CD4-positive, alpha-beta memory T cell (primary cell): ENCODE measurements around the gene WDR45B. TPM values are rescaled to one million over a fixed set of nuclear protein-coding genes. Genes with fewer than 3 reads are reported as not detected.

Experiments
- CTCF ChIA-PET: fragments of 350-600 bp; sonication (Branson Sonifier 250); formaldehyde crosslinking; loops from one replicate; lab custom pipeline; 2021; ENCODE audit warnings: inconsistent platforms; ENCODE audit not compliant: partially characterized antibody; lab: Charles Lee
- POLR2A ChIA-PET: fragments of 350-600 bp; sonication (Branson Sonifier 250); formaldehyde crosslinking; loops from one replicate; lab custom pipeline; 2021; ENCODE audit not compliant: partially characterized antibody; lab: Charles Lee
- DNase-seq, 5 donors: peaks; one replicate each; pipeline versions ENCODE4 v3.0.0 to v3.0.0-alpha.2; 2020 to 2022; ENCODE audit warnings: mixed read lengths in 1 of 5
- H3K27ac ChIP-seq: one replicate; pipeline ENCODE4 v1.7.0; 2013; ENCODE audit warnings: low read depth, low read length
- H3K27me3 ChIP-seq: 2 replicates; pipeline ENCODE4 v1.7.0; 2013; ENCODE audit warnings: mild to moderate bottlenecking, low read length, moderate library complexity; ENCODE audit not compliant: insufficient read depth
- H3K36me3 ChIP-seq: 2 replicates; pipeline ENCODE4 v1.7.0; 2013; ENCODE audit warnings: mild to moderate bottlenecking, low read length, moderate library complexity; ENCODE audit not compliant: insufficient read depth
- H3K4me1 ChIP-seq: 2 replicates; pipeline ENCODE4 v1.7.0; 2013; ENCODE audit warnings: mild to moderate bottlenecking, low read length, moderate library complexity; ENCODE audit not compliant: insufficient read depth
- H3K4me3 ChIP-seq, 2 donors: one replicate each; pipeline ENCODE4 v1.7.0; 2013; ENCODE audit warnings: low read length in 2 of 2, mild to moderate bottlenecking in 1 of 2
- H3K9me3 ChIP-seq, 2 donors: one replicate each; pipeline ENCODE4 v1.7.0; 2013; ENCODE audit warnings: low read length in 2 of 2, control low read depth in 1 of 2; ENCODE audit not compliant: control insufficient read depth in 1 of 2
- H3K27ac Mint-ChIP-seq, 7 donors: one replicate each; pipeline ENCODE4 v1.8.0; 2020 to 2021; ENCODE audit warnings: mixed read lengths in 7 of 7, mild to moderate bottlenecking in 6 of 7, inconsistent platforms in 3 of 7, moderate library complexity in 3 of 7
- H3K27me3 Mint-ChIP-seq, 2 donors: one replicate each; pipeline ENCODE4 v1.8.0; 2020 to 2021; ENCODE audit warnings: mixed read lengths in 2 of 2
- H3K36me3 Mint-ChIP-seq, 2 donors: one replicate each; pipeline ENCODE4 v1.8.0; 2020 to 2021; ENCODE audit warnings: mixed read lengths in 2 of 2, inconsistent platforms in 1 of 2, mild to moderate bottlenecking in 1 of 2
- H3K4me1 Mint-ChIP-seq, 4 donors: one replicate each; pipeline ENCODE4 v1.8.0; 2020 to 2021; ENCODE audit warnings: mixed read lengths in 4 of 4, mild to moderate bottlenecking in 1 of 4
- H3K4me3 Mint-ChIP-seq, 8 donors: one replicate each; pipeline ENCODE4 v1.8.0; 2020 to 2021; ENCODE audit warnings: mixed read lengths in 8 of 8, mild to moderate bottlenecking in 7 of 8, moderate library complexity in 6 of 8, inconsistent platforms in 3 of 8
- H3K9me3 Mint-ChIP-seq, 8 donors: one replicate each; pipeline ENCODE4 v1.8.0; 2020 to 2021; ENCODE audit warnings: mixed read lengths in 8 of 8, mild to moderate bottlenecking in 5 of 8, inconsistent platforms in 3 of 8, moderate library complexity in 1 of 8
- intact Hi-C: fragments of 100-400 bp; cut with micrococcal nuclease; formaldehyde crosslinking; loops from one replicate; pipeline ENCODE4 v1.15.1; 2023
- polyA plus RNA-seq, 2 donors: library from polyadenylated mRNA; unstranded; fragments of 300-500 nt; fragmentation: Illumina TruSeq; gene quantifications; one replicate each; pipeline ENCODE4 v1.2.3, GENCODE V29; 2021
- total RNA-seq, 2 experiments: library from RNA; stranded (reverse); gene quantifications; one replicate each; pipeline ENCODE4 v1.2.3, GENCODE V29; 2021

Gene WDR45B
- total and polyA plus RNA-seq, 4 experiments from 2014 or later: 35.1 to 66.7 (median 57.3) TPM

GRCh38 chr17:82661717-82662683 is 13.8 kb upstream of the WDR45B start:
- Histone ChIP-seq H3K27me3 (no peaks in the 10 kb centered on the region), H3K9me3 (no peaks in the 10 kb centered on the region), H3K4me3 (no peak overlapping the region), H3K36me3 (no peaks in the 10 kb centered on the region), H3K27ac (no peak overlapping the region), H3K4me1 (no peaks in the 10 kb centered on the region)
- no peaks in the 10 kb centered on the region for H3K4me1 Mint-ChIP-seq
- no peak overlapping the region for H3K4me3 Mint-ChIP-seq
- no peak for DNase-seq
- POLR2A ChIA-PET: no interaction called here
- H3K27me3 Mint-ChIP-seq: no peaks in the 10 kb centered on the region
- peaks cover 0 to 10% of the 10 kb centered on the region in 2 donors for H3K36me3 Mint-ChIP-seq
- intact Hi-C loops: no loop called here
- H3K9me3 Mint-ChIP-seq: no peaks in the 10 kb centered on the region
- CTCF ChIA-PET: no interaction called here
- H3K27ac Mint-ChIP-seq: no peak overlapping the region

- Histone ChIP-seq H3K9me3 (no peaks in the 10 kb centered on the region), H3K4me3 (no peak overlapping the region), H3K27ac (no peak overlapping the region), H3K4me1 (no peaks in the 10 kb centered on the region), H3K27me3 (no peaks in the 10 kb centered on the region), H3K36me3 (no peaks in the 10 kb centered on the region)
- no peak for DNase-seq
- CTCF ChIA-PET: no interaction called here
- no peaks in the 10 kb centered on the region for H3K9me3 Mint-ChIP-seq
- peaks cover 0 to 10% of the 10 kb centered on the region in 2 donors for H3K36me3 Mint-ChIP-seq
- no peak overlapping the region for H3K4me3 Mint-ChIP-seq
- intact Hi-C loops: no loop called here
- no peaks in the 10 kb centered on the region for H3K27me3 Mint-ChIP-seq
- POLR2A ChIA-PET: no interaction called here
- peak overlapping the region in 1 of 7 donors; percentile 54 for H3K27ac Mint-ChIP-seq
- H3K4me1 Mint-ChIP-seq: no peaks in the 10 kb centered on the region
Observed at GRCh38 chr17:82659886-82660285, 11.6 kb upstream of the WDR45B start.

DNA sequence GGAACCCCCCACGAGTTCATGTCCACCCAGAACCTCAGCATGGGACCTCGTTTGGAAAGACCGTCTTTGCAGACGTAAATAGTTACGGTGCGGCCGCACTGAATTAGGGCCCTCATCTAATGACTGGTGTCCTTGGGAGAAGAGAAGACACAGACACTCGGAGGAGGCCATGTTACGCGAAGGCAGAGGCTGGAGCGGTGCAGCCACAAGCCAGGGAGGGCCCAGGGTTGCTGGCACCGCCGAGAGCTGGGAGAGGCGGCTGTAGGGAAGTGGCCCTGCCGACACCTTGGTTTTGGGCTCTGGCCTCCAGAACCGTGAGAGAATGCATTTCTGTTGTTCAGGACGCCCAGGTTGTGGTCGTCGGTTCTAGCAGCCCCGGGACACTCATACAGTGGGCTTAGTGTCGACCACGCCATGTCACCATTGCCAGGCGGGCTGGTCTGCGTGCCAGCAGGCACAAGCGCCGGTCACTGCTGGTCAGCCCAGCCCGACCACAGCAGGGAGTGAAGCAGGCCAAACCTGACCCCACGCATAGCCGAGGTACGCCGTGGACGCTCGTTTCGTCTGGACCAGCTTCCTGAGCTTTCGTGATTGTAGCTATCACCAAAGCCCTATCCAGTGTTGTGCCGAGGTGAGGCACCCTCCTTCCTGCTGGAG is 10.7 kb upstream of the WDR45B start:
- DNase-seq: no peak

GRCh38 chr17:82658331-82658730 is 10.1 kb upstream of the WDR45B start:
- no peaks in the 10 kb centered on the region for H3K4me1 Mint-ChIP-seq
- no peak overlapping the region for H3K4me3 ChIP-seq

More for the DNA sequence above, 10.7 kb upstream of the WDR45B start:
- no peak overlapping the region for H3K4me3 Mint-ChIP-seq
- no peak overlapping the region for H3K4me3 ChIP-seq
- no peaks in the 10 kb centered on the region for H3K9me3 ChIP-seq
- ChIA-PET POLR2A (no interaction called here), CTCF (no interaction called here)
- H3K27me3 ChIP-seq: no peaks in the 10 kb centered on the region
- H3K36me3 Mint-ChIP-seq: peaks cover 0 to 10% of the 10 kb centered on the region in 2 donors
- no peak overlapping the region for H3K27ac ChIP-seq
- no peaks in the 10 kb centered on the region for H3K4me1 ChIP-seq
- intact Hi-C loops: no loop called here
- H3K36me3 ChIP-seq: no peaks in the 10 kb centered on the region
- no peak overlapping the region for H3K27ac Mint-ChIP-seq
- no peaks in the 10 kb centered on the region for H3K9me3 Mint-ChIP-seq
- no peaks in the 10 kb centered on the region for H3K4me1 Mint-ChIP-seq
- no peaks in the 10 kb centered on the region for H3K27me3 Mint-ChIP-seq

GRCh38 chr17:82657926-82658325 is 9.7 kb upstream of the WDR45B start:
- ChIA-PET POLR2A (no interaction called here), CTCF (no interaction called here)
- no peak for DNase-seq
- Mint-ChIP-seq H3K36me3 (peaks cover 0 to 10% of the 10 kb centered on the region in 2 donors), H3K9me3 (no peaks in the 10 kb centered on the region), H3K4me3 (no peak overlapping the region), H3K27ac (no peak overlapping the region), H3K4me1 (no peaks in the 10 kb centered on the region), H3K27me3 (no peaks in the 10 kb centered on the region)
- Histone ChIP-seq H3K27ac (no peak overlapping the region), H3K4me3 (no peak overlapping the region), H3K27me3 (no peaks in the 10 kb centered on the region), H3K36me3 (no peaks in the 10 kb centered on the region), H3K4me1 (no peaks in the 10 kb centered on the region), H3K9me3 (no peaks in the 10 kb centered on the region)
- intact Hi-C loops: no loop called here

More at GRCh38 chr17:82658331-82658730, 10.1 kb upstream of the WDR45B start:
- Mint-ChIP-seq H3K27ac (no peak overlapping the region), H3K9me3 (no peaks in the 10 kb centered on the region), H3K36me3 (peaks cover 0 to 10% of the 10 kb centered on the region in 2 donors), H3K27me3 (no peaks in the 10 kb centered on the region), H3K4me3 (no peak overlapping the region)
- H3K36me3 ChIP-seq: no peaks in the 10 kb centered on the region
- no peaks in the 10 kb centered on the region for H3K9me3 ChIP-seq
- H3K27me3 ChIP-seq: no peaks in the 10 kb centered on the region
- no peaks in the 10 kb centered on the region for H3K4me1 ChIP-seq
- DNase-seq: no peak
- intact Hi-C loops: no loop called here
- no peak overlapping the region for H3K27ac ChIP-seq
- POLR2A ChIA-PET: no interaction called here
- CTCF ChIA-PET: no interaction called here

DNA sequence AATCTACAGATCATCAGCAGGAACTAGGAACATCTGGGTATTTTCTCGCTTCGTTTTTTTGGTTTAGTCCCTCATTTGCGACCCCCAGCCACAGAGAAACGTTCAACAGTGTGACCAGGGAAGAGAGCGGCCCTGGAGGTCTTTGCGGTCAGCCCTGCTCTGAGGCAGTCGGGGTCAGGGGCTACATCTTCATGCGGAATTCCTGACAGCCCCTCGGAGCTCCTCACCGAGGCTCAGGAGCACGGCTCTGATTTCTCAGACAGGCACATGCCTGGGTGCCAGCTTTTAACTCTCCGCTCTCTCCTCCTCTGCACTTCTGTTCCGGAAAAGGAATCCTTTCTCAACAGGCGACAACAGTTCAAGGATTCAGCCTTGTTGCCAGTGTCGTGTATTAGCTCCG is 8.0 kb upstream of the WDR45B start:
- Mint-ChIP-seq H3K9me3 (no peaks in the 10 kb centered on the region), H3K36me3 (peaks cover 0 to 10% of the 10 kb centered on the region in 2 donors), H3K4me3 (no peak overlapping the region), H3K4me1 (no peaks in the 10 kb centered on the region), H3K27me3 (no peaks in the 10 kb centered on the region), H3K27ac (no peak overlapping the region)
- H3K4me3 ChIP-seq: no peak overlapping the region
- DNase-seq: no peak
- no peaks in the 10 kb centered on the region for H3K36me3 ChIP-seq
- no peaks in the 10 kb centered on the region for H3K4me1 ChIP-seq
- no peaks in the 10 kb centered on the region for H3K9me3 ChIP-seq
- intact Hi-C loops: no loop called here
- H3K27ac ChIP-seq: no peak overlapping the region
- ChIA-PET CTCF (no interaction called here), POLR2A (no interaction called here)
- no peaks in the 10 kb centered on the region for H3K27me3 ChIP-seq

GRCh38 chr17:82655523-82655922 is 7.3 kb upstream of the WDR45B start:
- intact Hi-C loops: no loop called here
- no peaks in the 10 kb centered on the region for H3K9me3 ChIP-seq
- H3K4me3 Mint-ChIP-seq: no peak overlapping the region
- H3K4me1 ChIP-seq: no peaks in the 10 kb centered on the region
- no peaks in the 10 kb centered on the region for H3K27me3 ChIP-seq
- no peaks in the 10 kb centered on the region for H3K36me3 ChIP-seq
- H3K27ac Mint-ChIP-seq: no peak overlapping the region
- no peak for DNase-seq
- CTCF ChIA-PET: no interaction called here
- no peak overlapping the region for H3K27ac ChIP-seq
- no peaks in the 10 kb centered on the region for H3K9me3 Mint-ChIP-seq
- H3K4me1 Mint-ChIP-seq: peaks cover 0 to 4% (median 0%) of the 10 kb centered on the region in 4 donors
- H3K27me3 Mint-ChIP-seq: no peaks in the 10 kb centered on the region
- POLR2A ChIA-PET: no interaction called here
- H3K4me3 ChIP-seq: no peak overlapping the region
- peaks cover 0 to 10% of the 10 kb centered on the region in 2 donors for H3K36me3 Mint-ChIP-seq
